ENCODE data around the gene PFN3.

GRCh38 chr5:177426566-177427210 lies 26.2 kb upstream of the PFN3 start, which contains the start of gene GRK6:
- TF ChIP-seq PLRG1 (conservative IDR thresholded peaks at IDR 0.05) (no peak), NFAT5 (CRISPR knock-in tag; IDR thresholded peaks at IDR 0.05) (no peak), ZNF549 (CRISPR knock-in tag; IDR thresholded peaks at IDR 0.05) (no peak), POGZ (CRISPR knock-in tag; IDR thresholded peaks at IDR 0.05) (no peak), KDM4B (CRISPR knock-in tag; IDR thresholded peaks at IDR 0.05) (no peak), CTCF (CRISPR knock-in tag; IDR thresholded peaks at IDR 0.05) (0 out of 2 replicates have a peak, but pooled peaks have one; percentile 6)

All from HepG2 (cell line).